Duodenal mucosa (tissue), 2 donors: ENCODE measurements around the gene TLK1.

Experiments used
- H3K27ac ChIP-seq: one replicate; pipeline ENCODE4 v1.7.0; 2013; ENCODE audit warnings: low read depth, low read length
- H3K27me3 ChIP-seq, 2 donors: one replicate each; pipeline ENCODE4 v1.7.0; 2013; ENCODE audit warnings: low read length in 2 of 2, control low read depth in 1 of 2; ENCODE audit not compliant: insufficient read depth in 2 of 2, control insufficient read depth in 1 of 2
- H3K36me3 ChIP-seq, 2 donors: one replicate each; pipeline ENCODE4 v1.7.0; 2013; ENCODE audit warnings: low read length in 2 of 2, control low read depth in 1 of 2; ENCODE audit not compliant: insufficient read depth in 2 of 2, control insufficient read depth in 1 of 2
- H3K4me1 ChIP-seq, 2 donors: one replicate each; pipeline ENCODE4 v1.7.0; 2013; ENCODE audit warnings: low read length in 2 of 2, control low read depth in 1 of 2; ENCODE audit not compliant: insufficient read depth in 2 of 2, control insufficient read depth in 1 of 2
- H3K4me3 ChIP-seq, 2 donors: one replicate each; pipeline ENCODE4 v1.7.0; 2013; ENCODE audit warnings: low read length in 2 of 2, low read depth in 1 of 2
- H3K9ac ChIP-seq, 2 donors: one replicate each; pipeline ENCODE4 v1.7.0; 2013; ENCODE audit warnings: low read length in 2 of 2, low read depth in 1 of 2
- H3K9me3 ChIP-seq, 2 donors: one replicate each; pipeline ENCODE4 v1.7.0; 2013; ENCODE audit warnings: low read length in 2 of 2, control low read depth in 1 of 2; ENCODE audit not compliant: control insufficient read depth in 1 of 2

TLK1 gene

GRCh38 chr2:171158790-171159371 lies 1.8 kb downstream of the TLK1 start:
- Histone ChIP-seq H3K9ac (peak overlapping the region; percentile 72 to 84), H3K27ac (no peak overlapping the region), H3K4me3 (peak overlapping the region; percentile 70 to 87), H3K27me3 (no peaks in the 10 kb centered on the region), H3K4me1 (peaks cover 14 to 28% of the 10 kb centered on the region in 2 donors), H3K36me3 (no peaks in the 10 kb centered on the region), H3K9me3 (no peaks in the 10 kb centered on the region)

DNA sequence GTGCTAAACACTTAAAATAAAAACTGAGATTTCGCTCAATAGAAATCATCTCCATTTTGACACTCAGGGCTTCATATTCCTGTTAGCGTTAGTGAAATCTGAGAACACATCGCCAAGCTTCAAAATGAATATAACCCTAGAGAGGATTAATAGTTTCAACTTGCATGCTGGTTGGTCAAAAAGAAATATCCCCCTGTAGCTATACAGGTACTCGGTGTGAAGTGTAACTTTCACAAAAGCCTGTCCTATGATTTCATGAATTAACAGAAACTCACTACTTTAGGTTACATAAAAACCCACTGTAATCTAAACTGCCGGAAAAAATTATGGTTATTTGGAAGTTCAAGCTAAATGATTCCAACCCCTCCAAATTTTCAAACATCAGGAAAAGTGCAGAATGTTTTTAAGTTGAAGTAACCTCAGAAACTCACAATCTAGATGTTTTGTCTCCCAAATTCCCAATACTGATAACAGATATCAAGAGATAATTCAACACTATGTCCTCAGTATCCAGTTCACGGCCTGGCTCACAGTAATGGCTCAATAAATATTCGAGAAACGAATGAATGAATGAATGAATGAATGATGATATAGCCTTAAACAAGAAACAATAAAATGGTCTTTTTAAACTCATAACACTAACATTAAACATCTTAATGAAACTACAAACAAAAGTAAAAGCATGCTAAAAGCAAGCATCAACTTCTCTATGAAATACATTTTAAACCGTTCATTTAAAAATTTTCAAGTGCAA lies 2.5 kb downstream of the TLK1 start:
- H3K4me1 ChIP-seq = peaks cover 17 to 31% of the 10 kb centered on the region in 2 donors
- peak overlapping the region; percentile 70 to 87 for H3K4me3 ChIP-seq
- no peak overlapping the region for H3K27ac ChIP-seq
- H3K27me3 ChIP-seq = no peaks in the 10 kb centered on the region
- H3K36me3 ChIP-seq = no peaks in the 10 kb centered on the region
- no peak overlapping the region for H3K9ac ChIP-seq
- H3K9me3 ChIP-seq = no peaks in the 10 kb centered on the region

- no peak overlapping the region for H3K9ac ChIP-seq
- no peaks in the 10 kb centered on the region for H3K9me3 ChIP-seq
- H3K4me3 ChIP-seq = no peak overlapping the region
- H3K27me3 ChIP-seq = no peaks in the 10 kb centered on the region
- no peaks in the 10 kb centered on the region for H3K36me3 ChIP-seq
- peaks cover 14 to 31% of the 10 kb centered on the region in 2 donors for H3K4me1 ChIP-seq
- H3K27ac ChIP-seq = no peak overlapping the region
These were observed 3.6 kb downstream of the TLK1 start for GRCh38 chr2:171157109-171157500.

- no peaks in the 10 kb centered on the region for H3K27me3 ChIP-seq
- no peaks in the 10 kb centered on the region for H3K36me3 ChIP-seq
- no peaks in the 10 kb centered on the region for H3K9me3 ChIP-seq
- peak overlapping the region in 1 of 2 donors; percentile 1 for H3K4me3 ChIP-seq
- H3K4me1 ChIP-seq = peaks cover 23 to 39% of the 10 kb centered on the region in 2 donors
- H3K9ac ChIP-seq = no peak overlapping the region
- H3K27ac ChIP-seq = no peak overlapping the region
These were observed 6.3 kb downstream of the TLK1 start for GRCh38 chr2:171154348-171154747.

- Histone ChIP-seq H3K27ac (no peak overlapping the region), H3K9me3 (no peaks in the 10 kb centered on the region), H3K4me3 (peak overlapping the region in 1 of 2 donors; percentile 26), H3K9ac (no peak overlapping the region), H3K4me1 (peaks cover 24 to 38% of the 10 kb centered on the region in 2 donors), H3K36me3 (no peaks in the 10 kb centered on the region), H3K27me3 (no peaks in the 10 kb centered on the region)
These were observed 9.9 kb downstream of the TLK1 start for GRCh38 chr2:171150694-171151285.

- Histone ChIP-seq H3K27ac (no peak overlapping the region), H3K4me3 (peak overlapping the region in 1 of 2 donors; percentile 26), H3K27me3 (no peaks in the 10 kb centered on the region), H3K4me1 (peaks cover 24 to 38% of the 10 kb centered on the region in 2 donors), H3K36me3 (no peaks in the 10 kb centered on the region), H3K9me3 (no peaks in the 10 kb centered on the region), H3K9ac (peak overlapping the region in 1 of 2 donors; percentile 16)
These were observed 10.6 kb downstream of the TLK1 start for GRCh38 chr2:171149986-171150693.

- no peaks in the 10 kb centered on the region for H3K9me3 ChIP-seq
- no peaks in the 10 kb centered on the region for H3K36me3 ChIP-seq
- peaks cover 24 to 37% of the 10 kb centered on the region in 2 donors for H3K4me1 ChIP-seq
- H3K9ac ChIP-seq = no peak overlapping the region
- peak overlapping the region in 1 of 2 donors; percentile 23 for H3K4me3 ChIP-seq
- H3K27ac ChIP-seq = no peak overlapping the region
- H3K27me3 ChIP-seq = no peaks in the 10 kb centered on the region
These were observed 11.3 kb downstream of the TLK1 start for GRCh38 chr2:171149171-171149938.

- H3K36me3 ChIP-seq = no peaks in the 10 kb centered on the region
- no peak overlapping the region for H3K27ac ChIP-seq
These were observed 13.6 kb downstream of the TLK1 start for GRCh38 chr2:171147081-171147480.

GRCh38 chr2:171146633-171147032 lies 14.1 kb downstream of the TLK1 start:
- H3K36me3 ChIP-seq = no peaks in the 10 kb centered on the region
- no peak overlapping the region for H3K4me3 ChIP-seq
- H3K9ac ChIP-seq = no peak overlapping the region
- H3K9me3 ChIP-seq = no peaks in the 10 kb centered on the region
- H3K4me1 ChIP-seq = peaks cover 21 to 40% of the 10 kb centered on the region in 2 donors
- H3K27ac ChIP-seq = no peak overlapping the region
- H3K27me3 ChIP-seq = no peaks in the 10 kb centered on the region

More at GRCh38 chr2:171147081-171147480, 13.6 kb downstream of the TLK1 start:
- no peaks in the 10 kb centered on the region for H3K9me3 ChIP-seq
- H3K4me3 ChIP-seq = no peak overlapping the region
- H3K4me1 ChIP-seq = peaks cover 21 to 37% of the 10 kb centered on the region in 2 donors
- no peak overlapping the region for H3K9ac ChIP-seq
- no peaks in the 10 kb centered on the region for H3K27me3 ChIP-seq
